HEK293 (cell line): ENCODE results near the gene ZNF563.

Source experiments
- FEZF1 ChIP-seq: fragments of 450-650 bp; formaldehyde crosslinking; IDR thresholded peaks from 2 replicates; pipeline ENCODE4 v1.5.1; 2016; ENCODE audit warnings: missing biosample characterization, missing genetic modification characterization
- GFI1B ChIP-seq: fragments of 450-650 bp; formaldehyde crosslinking; IDR thresholded peaks from 2 replicates; pipeline ENCODE4 v1.5.1; 2016; ENCODE audit warnings: missing biosample characterization, missing genetic modification characterization
- KLF10 ChIP-seq: fragments of 450-650 bp; IDR thresholded peaks from 2 replicates; pipeline ENCODE4 v1.5.1; 2018; ENCODE audit warnings: missing biosample characterization, mild to moderate bottlenecking, missing genetic modification characterization
- KLF16 ChIP-seq: fragments of 450-650 bp; formaldehyde crosslinking; IDR thresholded peaks from 2 replicates; pipeline ENCODE4 v1.5.1; 2017; ENCODE audit warnings: missing biosample characterization, missing genetic modification characterization
- KLF7 ChIP-seq: fragments of 450-650 bp; formaldehyde crosslinking; IDR thresholded peaks from 2 replicates; pipeline ENCODE4 v1.5.1; 2016; ENCODE audit warnings: missing biosample characterization, missing genetic modification characterization, borderline replicate concordance
- PBX3 ChIP-seq: sonication (generic); formaldehyde crosslinking; IDR thresholded peaks from 2 replicates; pipeline ENCODE4 v1.8.1; 2022; ENCODE audit warnings: mild to moderate bottlenecking, moderate library complexity, missing genetic modification reagents
- SCRT1 ChIP-seq: fragments of 450-650 bp; formaldehyde crosslinking; IDR thresholded peaks from 2 replicates; pipeline ENCODE4 v1.5.1; 2016; ENCODE audit warnings: missing biosample characterization, missing genetic modification characterization, borderline replicate concordance
- SETDB1 ChIP-seq: IDR thresholded peaks from one replicate; pipeline ENCODE4 v1.6.1; 2017; ENCODE audit warnings: mild to moderate bottlenecking, low read length, moderate library complexity, mixed read lengths; ENCODE audit not compliant: insufficient read length
- SP3 ChIP-seq: fragments of 450-650 bp; formaldehyde crosslinking; IDR thresholded peaks from 2 replicates; pipeline ENCODE4 v1.5.1; 2016; ENCODE audit warnings: missing biosample characterization, missing genetic modification characterization
- SP7 ChIP-seq: fragments of 450-650 bp; formaldehyde crosslinking; IDR thresholded peaks from 2 replicates; pipeline ENCODE4 v1.5.1; 2016; ENCODE audit warnings: missing biosample characterization, missing genetic modification characterization
- ZBTB26 ChIP-seq: fragments of 450-650 bp; formaldehyde crosslinking; optimal IDR thresholded peaks from 2 replicates; pipeline ENCODE3; 2016; ENCODE audit warnings: missing biosample characterization, mild to moderate bottlenecking, missing genetic modification characterization
- ZFP37 ChIP-seq: fragments of 450-650 bp; formaldehyde crosslinking; IDR thresholded peaks from 2 replicates; pipeline ENCODE4 v1.5.1; 2016; ENCODE audit warnings: missing biosample characterization, missing genetic modification characterization
- ZIC2 ChIP-seq: fragments of 450-650 bp; formaldehyde crosslinking; IDR thresholded peaks from 2 replicates; pipeline ENCODE4 v1.5.1; 2016; ENCODE audit warnings: missing biosample characterization, missing genetic modification characterization
- ZNF112 ChIP-seq: fragments of 450-650 bp; formaldehyde crosslinking; IDR thresholded peaks from 2 replicates; pipeline ENCODE4 v1.5.0; 2017; ENCODE audit warnings: missing biosample characterization, missing genetic modification characterization
- ZNF138 ChIP-seq: fragments of 450-650 bp; formaldehyde crosslinking; IDR thresholded peaks from 2 replicates; pipeline ENCODE4 v1.5.1; 2016; ENCODE audit warnings: missing biosample characterization, missing genetic modification characterization, borderline replicate concordance
- ZNF140 ChIP-seq: fragments of 450-650 bp; formaldehyde crosslinking; IDR thresholded peaks from 2 replicates; pipeline ENCODE4 v1.5.1; 2016; ENCODE audit warnings: missing biosample characterization, missing genetic modification characterization
- ZNF280D ChIP-seq: fragments of 450-650 bp; formaldehyde crosslinking; IDR thresholded peaks from 2 replicates; pipeline ENCODE4 v1.5.1; 2016; ENCODE audit warnings: missing biosample characterization, missing genetic modification characterization
- ZNF324 ChIP-seq: fragments of 450-650 bp; formaldehyde crosslinking; IDR thresholded peaks from 2 replicates; pipeline ENCODE4 v1.5.1; 2016; ENCODE audit warnings: missing biosample characterization, missing genetic modification characterization
- ZNF37A ChIP-seq: fragments of 450-650 bp; IDR thresholded peaks from 2 replicates; pipeline ENCODE4 v1.5.1; 2018; ENCODE audit warnings: missing biosample characterization, missing genetic modification characterization
- ZNF391 ChIP-seq: fragments of 450-650 bp; formaldehyde crosslinking; IDR thresholded peaks from 2 replicates; pipeline ENCODE4 v1.5.1; 2016; ENCODE audit warnings: low read depth, missing biosample characterization, missing genetic modification characterization, borderline replicate concordance
- ZNF394 ChIP-seq: fragments of 450-650 bp; formaldehyde crosslinking; IDR thresholded peaks from 2 replicates; pipeline ENCODE4 v1.5.1; 2016; ENCODE audit warnings: missing biosample characterization, missing genetic modification characterization, mild to moderate bottlenecking, moderate library complexity, borderline replicate concordance
- ZNF426 ChIP-seq: fragments of 450-650 bp; formaldehyde crosslinking; IDR thresholded peaks from 2 replicates; pipeline ENCODE4 v1.5.1; 2017; ENCODE audit warnings: missing biosample characterization, missing genetic modification characterization, mild to moderate bottlenecking, inconsistent platforms, moderate library complexity
- ZNF571 ChIP-seq: fragments of 450-650 bp; formaldehyde crosslinking; IDR thresholded peaks from 2 replicates; pipeline ENCODE4 v1.5.0; 2017; ENCODE audit warnings: missing biosample characterization, missing genetic modification characterization
- ZNF621 ChIP-seq: fragments of 450-650 bp; formaldehyde crosslinking; IDR thresholded peaks from 2 replicates; pipeline ENCODE4 v1.5.1; 2017; ENCODE audit warnings: missing biosample characterization, missing genetic modification characterization
- ZNF654 ChIP-seq: fragments of 450-650 bp; formaldehyde crosslinking; IDR thresholded peaks from 2 replicates; pipeline ENCODE4 v1.5.1; 2016; ENCODE audit warnings: low read depth, missing biosample characterization, missing genetic modification characterization
- ZNF692 ChIP-seq: fragments of 450-650 bp; formaldehyde crosslinking; IDR thresholded peaks from 2 replicates; pipeline ENCODE4 v1.5.1; 2016; ENCODE audit warnings: missing biosample characterization, missing genetic modification characterization
- ZNF707 ChIP-seq: fragments of 450-650 bp; formaldehyde crosslinking; IDR thresholded peaks from 2 replicates; pipeline ENCODE4 v1.5.1; 2016; ENCODE audit warnings: missing biosample characterization, missing genetic modification characterization
- ZNF776 ChIP-seq: fragments of 450-650 bp; formaldehyde crosslinking; IDR thresholded peaks from 2 replicates; pipeline ENCODE4 v1.5.0; 2017; ENCODE audit warnings: missing biosample characterization, missing genetic modification characterization, borderline replicate concordance
- ZNF785 ChIP-seq: fragments of 450-650 bp; formaldehyde crosslinking; IDR thresholded peaks from 2 replicates; pipeline ENCODE4 v1.5.1; 2016; ENCODE audit warnings: missing biosample characterization, missing genetic modification characterization
- ZNF830 ChIP-seq: fragments of 450-650 bp; IDR thresholded peaks from 2 replicates; pipeline ENCODE4 v1.5.0; 2018; ENCODE audit warnings: missing biosample characterization, missing genetic modification characterization, low read depth, mild to moderate bottlenecking, moderate library complexity
- ZXDB ChIP-seq: fragments of 450-650 bp; formaldehyde crosslinking; IDR thresholded peaks from 2 replicates; pipeline ENCODE4 v1.5.1; 2016; ENCODE audit warnings: missing biosample characterization, missing genetic modification characterization

The ZNF563 gene

GRCh38 chr19:12294249-12295158, 38.9 kb downstream of the ZNF563 start, which contains the start of gene ZNF44 (continued):
- TF ChIP-seq ZNF280D (tag by site-specific recombination) (no peak), ZNF785 (tag by site-specific recombination) (peak; percentile 31; the same call in 1 of the 2 replicates), ZXDB (tag by site-specific recombination) (peak; percentile 85), KLF7 (tag by site-specific recombination) (no peak), ZNF112 (tag by site-specific recombination) (no peak), ZIC2 (tag by site-specific recombination) (peak; percentile 11; the same call in 1 of the 2 replicates), ZNF692 (tag by site-specific recombination) (peak; percentile 100), ZNF37A (tag by site-specific recombination) (no peak), ZNF830 (no peak), KLF10 (peak; percentile 57; the same call in 1 of the 2 replicates), ZNF138 (tag by site-specific recombination) (no peak), ZBTB26 (tag by site-specific recombination) (peak; percentile 14), FEZF1 (tag by site-specific recombination) (no peak), SETDB1 (no peak), ZNF707 (tag by site-specific recombination) (no peak), PBX3 (CRISPR knock-in tag) (peak; percentile 94; the same call in 1 of the 2 replicates), ZNF394 (tag by site-specific recombination) (no peak), ZNF140 (tag by site-specific recombination) (no peak), ZNF426 (no peak), ZNF324 (tag by site-specific recombination) (no peak), SP3 (tag by site-specific recombination) (peak; percentile 86), ZNF776 (no peak), KLF16 (tag by site-specific recombination) (peak; percentile 70), ZFP37 (no peak), ZNF571 (no peak), ZNF621 (no peak), ZNF391 (tag by site-specific recombination) (no peak), ZNF654 (tag by site-specific recombination) (no peak), SP7 (tag by site-specific recombination) (peak; percentile 68), GFI1B (tag by site-specific recombination) (no peak), SCRT1 (no peak)
